Heart right ventricle (tissue), 16 donors: Measurements from ENCODE around the gene MS4A10. TPM values are rescaled to one million over a fixed set of nuclear protein-coding genes. Genes with fewer than 3 reads are reported as not detected.

Experiments used
- ATAC-seq, 8 donors: fragments of 200-7000 bp; cut with Tn5 transposase; one replicate each; pipeline ENCODE4 v1.9.1; 2020; ENCODE audit warnings: mild to moderate bottlenecking in 8 of 8, moderate library complexity in 8 of 8, moderate number of reproducible peaks in 1 of 8
- DNase-seq, 2 donors: peaks; one replicate each; pipeline ENCODE4 v3.0.0-alpha.2; 2020
- H3K27ac ChIP-seq, 10 donors: fragments of 200-600 bp; sonication (generic) in 2 of 10; one replicate each; pipeline versions ENCODE4 v1.5.0 to v1.8.0; 2020 to 2022; ENCODE audit warnings: mild to moderate bottlenecking in 3 of 10
- H3K27me3 ChIP-seq, 7 donors: fragments of 200-600 bp; one replicate each; pipeline ENCODE4 v1.8.0; 2021 to 2022; ENCODE audit warnings: mild to moderate bottlenecking in 2 of 7
- H3K36me3 ChIP-seq, 9 donors: fragments of 200-600 bp; sonication (generic) in 1 of 9; one replicate each; pipeline versions ENCODE4 v1.5.0 to v1.8.0; 2020 to 2022; ENCODE audit warnings: mild to moderate bottlenecking in 2 of 9
- H3K4me1 ChIP-seq, 9 donors: fragments of 200-600 bp; sonication (generic) in 1 of 9; one replicate each; pipeline versions ENCODE4 v1.5.0 to v1.8.0; 2020 to 2022; ENCODE audit warnings: mild to moderate bottlenecking in 4 of 9
- H3K4me3 ChIP-seq, 10 donors: fragments of 200-600 bp; sonication (generic) in 2 of 10; one replicate each; pipeline versions ENCODE4 v1.5.0 to v1.8.0; 2020 to 2022; ENCODE audit warnings: mild to moderate bottlenecking in 7 of 10, moderate library complexity in 2 of 10
- H3K9me3 ChIP-seq, 11 donors: fragments of 200-600 bp in 10 of 11; sonication (generic) in 2 of 11; one replicate each; pipeline versions ENCODE4 v1.5.0 to v1.8.0; 2013 to 2022; ENCODE audit warnings: mild to moderate bottlenecking in 2 of 11, control low read depth in 1 of 11, moderate library complexity in 1 of 11
- WGBS, 2 donors: extraction: QIAGEN DNeasy Blood & Tissue Kit; methylation state at CpG; one replicate each; pipeline ENCODE4 v1.1.7; 2013; ENCODE audit warnings: inconsistent platforms in 1 of 2; 5-methylcytosine and 5-hydroxymethylcytosine counted together
- intact Hi-C, 10 donors: fragments of 100-400 bp; cut with DNase I; formaldehyde crosslinking; loops; one replicate each; pipeline versions ENCODE4 v1.11.1 to v1.14.2; 2022
- polyA plus RNA-seq, 2 donors: library from polyadenylated mRNA; stranded (reverse); fragments of 200-250 nt; gene quantifications; one replicate each; pipeline ENCODE4 v1.2.3, GENCODE V29; 2013
- total RNA-seq, 10 donors: library from RNA; stranded (reverse); fragmentation: NEBNext Ultra II Directional in 3 of 10; extraction: Animal tissue kit (Norgen Biotek cat#: 25700) in 3 of 10; gene quantifications; one replicate each; pipeline versions ENCODE4 v1.2.1 to v1.2.4, GENCODE V29; 2021 to 2023
- TF ChIP-seq, protein P1 (sequence below), 9 donors: fragments of 200-600 bp; sonication (generic) in 2 of 9; IDR thresholded peaks; one replicate each; pipeline versions ENCODE4 v1.5.0 to v1.8.0; 2021 to 2022; ENCODE audit warnings: antibody characterized with exemption in 9 of 9, mild to moderate bottlenecking in 5 of 9, moderate library complexity in 1 of 9
- donor health status: Arrhythmogenic right ventricular cardiomyopathy.
- donor health status: ischemic (EF 13 %, LVEDD 7.1; RV severe dilation, severe dysfunction).
- donor health status: healthy with polysubstance abuse.
- donor health status: DM: no; HTN: yes; CAD: no.
- donor health status: DM: no; HTN: no; CAD: no.
- donor health status: ischemic (EF 25% LVEDD 6.9; RV normal size, moderate dysfunction).
- donor health status: ischemic (EF 25% LVEDD 5.7; RV mildly dilated, moderate dysfunction).
- donor health status: healthy.
- donor health status: DM: yes; HTN: yes; CAD: no.
- donor health status: Ischemic cardiomyopathy.
- donor health status: ischemic (EF 35%, LVEDD 5.7; RV mildly dilated, moderate dysfunction).
- donor health status: nonischemic (EF 11% LVEDD 7.7; RV severe dilation, severe dysfunction).
- donor health status: DM: yes; HTN: yes; CAD: no.
- donor health status: PGD.
- donor health status: ischemic (EF 29% LVEDD 5.4; RV normal size, mild dysfunction).
- donor health status: nonischemic (EF 23%, LVEDD 6.1; RV moderate dilation, normal function).

MS4A10 gene
- total and polyA plus RNA-seq, 12 donors, result not detected

DNA sequence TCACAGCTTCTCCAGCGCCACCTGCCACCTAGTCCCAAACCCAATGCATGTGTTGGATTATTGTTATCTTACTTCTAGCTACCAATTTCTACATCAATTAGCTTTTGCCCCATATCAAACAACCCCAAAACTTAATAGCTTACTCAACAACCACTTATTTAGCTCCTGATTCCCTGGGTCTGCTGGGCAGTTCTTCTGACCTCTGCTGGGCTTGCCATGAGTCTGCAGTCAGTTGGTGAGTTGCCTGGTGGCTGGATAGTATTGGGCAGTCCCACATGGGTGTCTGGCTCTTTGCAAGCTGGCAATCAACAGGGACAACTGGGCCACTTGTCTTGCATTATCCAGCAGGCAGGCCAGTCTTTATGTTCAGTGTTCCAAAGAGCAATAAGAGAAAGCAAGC, 42.1 kb upstream of the MS4A10 start:
- 79 to 91% methylated on average over 1 of the region's 1 CpG for WGBS, 2 donors
- Histone ChIP-seq H3K4me1 (no peaks in the 10 kb centered on the region), H3K4me3 (no peak overlapping the region), H3K27me3 (peaks cover 0 to 11% (median 6%) of the 10 kb centered on the region in 7 donors), H3K36me3 (no peaks in the 10 kb centered on the region), H3K27ac (no peak overlapping the region), H3K9me3 (peaks cover 0 to 26% (median 0%) of the 10 kb centered on the region in 11 donors)
- TF ChIP-seq, protein P1, sequence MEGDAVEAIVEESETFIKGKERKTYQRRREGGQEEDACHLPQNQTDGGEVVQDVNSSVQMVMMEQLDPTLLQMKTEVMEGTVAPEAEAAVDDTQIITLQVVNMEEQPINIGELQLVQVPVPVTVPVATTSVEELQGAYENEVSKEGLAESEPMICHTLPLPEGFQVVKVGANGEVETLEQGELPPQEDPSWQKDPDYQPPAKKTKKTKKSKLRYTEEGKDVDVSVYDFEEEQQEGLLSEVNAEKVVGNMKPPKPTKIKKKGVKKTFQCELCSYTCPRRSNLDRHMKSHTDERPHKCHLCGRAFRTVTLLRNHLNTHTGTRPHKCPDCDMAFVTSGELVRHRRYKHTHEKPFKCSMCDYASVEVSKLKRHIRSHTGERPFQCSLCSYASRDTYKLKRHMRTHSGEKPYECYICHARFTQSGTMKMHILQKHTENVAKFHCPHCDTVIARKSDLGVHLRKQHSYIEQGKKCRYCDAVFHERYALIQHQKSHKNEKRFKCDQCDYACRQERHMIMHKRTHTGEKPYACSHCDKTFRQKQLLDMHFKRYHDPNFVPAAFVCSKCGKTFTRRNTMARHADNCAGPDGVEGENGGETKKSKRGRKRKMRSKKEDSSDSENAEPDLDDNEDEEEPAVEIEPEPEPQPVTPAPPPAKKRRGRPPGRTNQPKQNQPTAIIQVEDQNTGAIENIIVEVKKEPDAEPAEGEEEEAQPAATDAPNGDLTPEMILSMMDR (IDR thresholded peaks at IDR 0.05), result no peak
- DNase-seq, result no peak
- no peak for ATAC-seq
- intact Hi-C loops, result loop anchor here in 1 of 10 donors (10.0 kb wide), 1 partner anchor 58 kb away; no protein-coding TSS in a partner anchor

DNA sequence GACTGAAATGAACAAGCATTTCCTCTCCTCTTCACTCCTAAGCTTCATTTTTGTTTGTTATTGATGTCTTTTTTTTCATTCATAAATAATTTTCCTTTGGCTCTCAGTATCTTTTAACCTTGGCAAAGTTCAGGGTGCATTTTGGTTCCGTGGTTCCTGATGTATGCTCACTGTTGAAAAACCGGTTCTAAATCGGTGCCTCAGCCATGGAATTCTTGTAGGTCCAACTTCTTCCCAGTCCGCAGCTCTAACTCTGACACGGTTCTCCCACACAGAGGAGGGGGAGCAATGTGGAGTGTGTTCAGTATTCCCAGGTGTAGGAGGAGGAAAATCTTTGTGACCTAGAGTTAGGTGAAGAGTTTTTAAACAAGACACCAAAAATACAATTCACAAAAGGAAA, 41.0 kb upstream of the MS4A10 start:
- intact Hi-C loops, result loop anchor here in 1 of 10 donors (10.0 kb wide), 1 partner anchor 59 kb away; no protein-coding TSS in a partner anchor
- ATAC-seq, result no peak
- H3K36me3 ChIP-seq, result no peaks in the 10 kb centered on the region
- H3K27ac ChIP-seq, result no peak overlapping the region
- DNase-seq, result no peak
- peaks cover 0 to 26% (median 0%) of the 10 kb centered on the region in 11 donors for H3K9me3 ChIP-seq
- peaks cover 0 to 10% (median 1%) of the 10 kb centered on the region in 7 donors for H3K27me3 ChIP-seq
- WGBS, 2 donors, result 79 to 88% methylated on average over 5 of the region's 5 CpGs
- no peaks in the 10 kb centered on the region for H3K4me1 ChIP-seq
- TF ChIP-seq, protein P1 (IDR thresholded peaks at IDR 0.05), result no peak
- H3K4me3 ChIP-seq, result no peak overlapping the region

DNA sequence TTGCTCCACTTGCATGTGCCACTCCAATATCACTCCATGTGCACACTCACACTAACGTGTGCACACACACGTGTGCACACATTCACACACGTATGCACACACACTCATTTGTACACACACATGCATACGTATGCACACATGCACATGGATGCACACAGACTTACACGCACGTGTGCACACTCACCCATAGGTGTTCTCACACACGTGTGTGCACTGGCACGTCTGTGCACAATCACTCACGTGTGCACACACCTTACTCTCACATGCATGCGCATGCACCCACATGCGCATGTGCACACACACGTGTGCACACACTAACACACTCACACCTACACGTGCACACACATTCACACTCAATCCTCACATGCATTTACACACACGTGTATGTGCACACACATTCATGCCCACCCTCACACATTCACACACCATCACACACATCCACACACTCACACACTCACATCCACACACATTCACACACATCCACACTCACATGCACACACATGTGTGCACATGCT, 37.7 kb upstream of the MS4A10 start:
- Histone ChIP-seq H3K36me3 (no peaks in the 10 kb centered on the region), H3K4me1 (no peaks in the 10 kb centered on the region), H3K4me3 (no peak overlapping the region), H3K27me3 (peaks cover 0 to 32% (median 23%) of the 10 kb centered on the region in 7 donors), H3K27ac (no peak overlapping the region), H3K9me3 (peaks cover 0 to 15% (median 0%) of the 10 kb centered on the region in 11 donors)
- TF ChIP-seq, protein P1 (IDR thresholded peaks at IDR 0.05), result no peak
- intact Hi-C loops, result loop anchor here in 1 of 10 donors (10.0 kb wide), 1 partner anchor 63 kb away; no protein-coding TSS in a partner anchor
- 92 to 93% methylated on average over 14 of the region's 14 CpGs for WGBS, 2 donors
- ATAC-seq (no peak), DNase-seq (no peak)

DNA sequence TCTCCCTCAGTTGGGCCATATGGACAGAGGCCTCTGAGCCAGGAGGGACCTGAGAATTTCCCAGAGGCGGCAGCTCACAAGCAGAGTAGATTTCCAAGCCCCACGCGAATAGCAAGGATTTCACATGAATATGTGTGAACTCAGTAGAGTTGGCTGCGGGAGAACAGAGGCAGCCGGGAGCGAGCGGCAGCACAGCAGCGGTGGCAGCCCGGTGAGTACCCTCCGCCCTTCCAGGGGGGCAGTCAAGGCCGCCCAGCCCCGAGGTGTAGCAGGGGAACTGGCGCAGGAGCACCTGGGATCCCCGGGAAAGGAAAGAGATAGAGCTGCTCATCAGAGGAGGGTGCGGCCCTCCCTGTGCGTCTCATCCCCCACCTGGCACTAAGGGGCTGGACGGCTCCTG, 36.9 kb upstream of the MS4A10 start:
- no peak overlapping the region for H3K27ac ChIP-seq
- TF ChIP-seq, protein P1 (IDR thresholded peaks at IDR 0.05), result no peak
- DNase-seq (no peak), ATAC-seq (no peak)
- H3K36me3 ChIP-seq, result no peaks in the 10 kb centered on the region
- H3K4me1 ChIP-seq, result no peaks in the 10 kb centered on the region
- intact Hi-C loops, result loop anchor here in 1 of 10 donors (10.0 kb wide), 1 partner anchor 63 kb away; no protein-coding TSS in a partner anchor
- peaks cover 0 to 12% (median 0%) of the 10 kb centered on the region in 11 donors for H3K9me3 ChIP-seq
- H3K4me3 ChIP-seq, result no peak overlapping the region
- WGBS, 2 donors, result 86 to 89% methylated on average over 17 of the region's 17 CpGs
- peaks cover 0 to 39% (median 24%) of the 10 kb centered on the region in 7 donors for H3K27me3 ChIP-seq
